GM18517 (cell line): Measurements from ENCODE around the gene NCDN.

Experiments used
- ATAC-seq: cut with Tn5 transposase; IDR thresholded peaks from one replicate; pipeline ENCODE4 v1.9.1; 2021; ENCODE audit warnings: mild to moderate bottlenecking, moderate library complexity; ENCODE audit not compliant: unreplicated experiment

Gene NCDN

GRCh38 chr1:35589516-35590427 is 32.2 kb downstream of the NCDN start:
- ATAC-seq, result no peak

- ATAC-seq, result no peak
Measured at GRCh38 chr1:35590476-35591040, 33.0 kb downstream of the NCDN start.

- ATAC-seq, result no peak
Measured at GRCh38 chr1:35591211-35591610, 33.6 kb downstream of the NCDN start.

- ATAC-seq, result no peak
Measured at GRCh38 chr1:35592991-35593769, 35.6 kb downstream of the NCDN start.

- ATAC-seq, result no peak
Measured at GRCh38 chr1:35594005-35594760, 36.6 kb downstream of the NCDN start.

- ATAC-seq, result no peak
Measured at GRCh38 chr1:35595684-35596083, 38.1 kb downstream of the NCDN start.

GRCh38 chr1:35597870-35598269 is 40.3 kb downstream of the NCDN start:
- no peak for ATAC-seq

- no peak for ATAC-seq
Measured at GRCh38 chr1:35598895-35599294, 41.3 kb downstream of the NCDN start.

- ATAC-seq, result no peak
Measured at GRCh38 chr1:35599411-35599810, 41.8 kb downstream of the NCDN start.

- no peak for ATAC-seq
Measured at GRCh38 chr1:35600593-35600992, 43.0 kb downstream of the NCDN start.

- ATAC-seq, result no peak
Measured at GRCh38 chr1:35603468-35603867, 45.9 kb downstream of the NCDN start.

- ATAC-seq, result no peak
Measured at GRCh38 chr1:35603941-35604340, 46.3 kb downstream of the NCDN start.

- no peak for ATAC-seq
Measured at GRCh38 chr1:35605071-35605866, 47.7 kb downstream of the NCDN start.

GRCh38 chr1:35605867-35606182 is 48.2 kb downstream of the NCDN start:
- no peak for ATAC-seq

GRCh38 chr1:35611655-35612054 is 54.1 kb downstream of the NCDN start:
- no peak for ATAC-seq

GRCh38 chr1:35615440-35615839 is 57.8 kb downstream of the NCDN start:
- ATAC-seq, result no peak
